ENCODE data around the gene GLT8D1. TPM values are rescaled to one million over a fixed set of nuclear protein-coding genes. Genes with fewer than 3 reads are reported as not detected.

GLT8D1 gene
- total and polyA plus RNA-seq, 2 of the 4 experiments (the other 2 are of a cell fraction) = 87.8 to 124 TPM

DNA sequence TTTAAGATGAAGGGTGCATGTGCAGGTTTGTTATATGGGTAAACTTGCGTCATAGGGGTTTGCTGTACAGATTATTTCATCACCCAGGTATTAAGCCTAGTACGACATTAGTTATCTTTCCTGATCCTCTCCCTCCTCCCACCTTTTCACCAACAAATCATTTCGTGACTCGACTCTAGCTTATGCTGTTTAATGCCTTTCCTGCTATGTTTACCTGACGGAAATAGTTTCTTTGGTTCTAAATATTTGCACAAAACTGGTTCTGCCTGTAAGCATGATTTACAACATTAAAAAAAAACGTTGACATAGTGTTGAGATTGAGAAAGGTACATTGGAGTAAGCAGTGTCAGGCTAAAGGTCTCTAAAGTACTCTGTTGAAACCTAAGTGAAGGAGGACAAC, 17.3 kb downstream of the GLT8D1 start:
- Histone ChIP-seq H4K5ac (ENCODE audit: low read depth, low read length) (no peak overlapping the region), H2BK20ac (ENCODE audit: low read depth, low read length) (no peak overlapping the region), H3K27ac (ENCODE audit: insufficient read depth, low read length) (no peak overlapping the region), H2BK15ac (ENCODE audit: low read depth, low read length) (no peak overlapping the region), H3K18ac (ENCODE audit: low read depth, low read length) (no peak overlapping the region), H4K20me1 (ENCODE audit: insufficient read depth, low read length) (peaks cover 16% of the 10 kb centered on the region; the same call in 1 of the 2 replicates), H3K79me1 (ENCODE audit: low read depth in 1 of 2, low read length in 2 of 2) (peaks cover 38 to 71% of the 10 kb centered on the region in 2 experiments), H3K4ac (ENCODE audit: low read depth, low read length) (no peak overlapping the region), H2AK5ac (ENCODE audit: low read depth, low read length) (no peak overlapping the region), H2AK9ac (replicated peaks; ENCODE audit: low read depth, low read length, poor library complexity) (no peak overlapping the region), H3K23ac (ENCODE audit: low read depth, low read length) (no peak overlapping the region), H3K27me3 (ENCODE audit: control insufficient read depth, insufficient read depth, low read length) (no peaks in the 10 kb centered on the region), H3K14ac (replicated peaks; ENCODE audit: low read depth, low read length) (no peak overlapping the region), H3K9me3 (ENCODE audit: control insufficient read depth, insufficient read depth, low read length) (no peaks in the 10 kb centered on the region), H3K9me1 (ENCODE audit: insufficient read depth, low read length) (peaks cover 3% of the 10 kb centered on the region), H3K9ac (ENCODE audit: low read depth, low read length) (no peak overlapping the region), H2BK120ac (ENCODE audit: low read depth, low read length) (no peak overlapping the region), H2BK5ac (ENCODE audit: low read depth, low read length, poor library complexity, severe bottlenecking) (no peak overlapping the region), H3K36me3 (ENCODE audit: control insufficient read depth, insufficient read depth, low read length) (peaks cover 52% of the 10 kb centered on the region), H4K8ac (ENCODE audit: low read depth in 2 of 2, low read length in 2 of 2) (no peak overlapping the region), H2AFZ (replicated peaks; ENCODE audit: low read length, poor library complexity) (no peak overlapping the region), H4K91ac (ENCODE audit: insufficient read depth, low read depth, low read length) (no peak overlapping the region), H3K4me2 (ENCODE audit: low read depth, low read length) (no peak overlapping the region), H3K4me3 (ENCODE audit: insufficient read depth, low read depth, low read length) (no peak overlapping the region), H3K56ac (ENCODE audit: extremely low read depth, insufficient read depth, low read length) (no peak overlapping the region), H3K4me1 (ENCODE audit: control insufficient read depth, insufficient read depth, low read length) (peaks cover 7% of the 10 kb centered on the region)
- BruUV-seq (replicated peaks) = no TSS peak
- in situ Hi-C loops (cut with MboI; ENCODE audit: low sequenced_read_pairs) = no loop called here
- dilution Hi-C loops (cut with HindIII; ENCODE audit: low sequenced_read_pairs, unreplicated experiment) = no loop called here
- TF ChIP-seq RCOR1 (IDR thresholded peaks at IDR 0.05; ENCODE audit: insufficient replicate concordance, low read length) (no peak), CEBPB (IDR thresholded peaks at IDR 0.05; ENCODE audit: low read depth, low read length) (0 out of 2 replicates have a peak, but pooled peaks have one; percentile 9), MXI1 (IDR thresholded peaks at IDR 0.05; ENCODE audit: borderline replicate concordance, low read depth, low read length) (no peak), MAFK (IDR thresholded peaks at IDR 0.05; ENCODE audit: low read depth, low read length) (no peak)
- 100% methylated on average over 3 of the region's 6 CpGs; no CpG with 5 or more reads in 1 of the 2 experiments for WGBS, 2 experiments (ENCODE audit: extremely low coverage in 2 of 2, insufficient read length in 1 of 2)
- no peak for ATAC-seq (ENCODE audit: low read depth)
- no peak for DNase-seq
- ChIA-PET POLR2A (ENCODE audit: unreplicated experiment) (no interaction called here), CTCF (no interaction called here)
- intact Hi-C loops (cut with micrococcal nuclease) = no loop called here

Measured in IMR-90 (cell line).